Sciatic nerve (tissue), 2 donors: ENCODE results near the gene FARSA. TPM values are rescaled to one million over a fixed set of nuclear protein-coding genes. Genes with fewer than 3 reads are reported as not detected.
"Not testable (repeated sequence)": the region's sequence is repeated elsewhere in the genome, so short reads cannot be mapped to it uniquely, and the experiment has no call there.

ENCODE experiments used
- ATAC-seq: fragments of 200-7000 bp; cut with Tn5 transposase; one replicate; pipeline ENCODE4 v1.9.1; 2020; ENCODE audit warnings: mild to moderate bottlenecking, moderate library complexity
- DNase-seq: peaks from one replicate; pipeline ENCODE4 v3.0.0-alpha.2; 2020; ENCODE audit warnings: low spot score
- intact Hi-C: fragments of 100-400 bp; cut with DNase I; formaldehyde crosslinking; loops from one replicate; pipeline ENCODE4 v1.14.2; 2022
- total RNA-seq: library from RNA; stranded (reverse); fragmentation: NEBNext Ultra II Directional; extraction: Animal tissue kit (Norgen Biotek cat#: 25700); gene quantifications from one replicate; pipeline ENCODE4 v1.2.1, GENCODE V29; 2021
- donor health status: DM: no; HTN: no; CAD: no.
- donor health status: DM: no; HTN: no; CAD: no.

FARSA gene
- total RNA-seq, 1 donor from 2014 or later, result 33.7 TPM

GRCh38 chr19:12940897-12941296, 7.4 kb upstream of the FARSA start:
- intact Hi-C loops, result no loop called here

GRCh38 chr19:12939975-12940423, 6.5 kb upstream of the FARSA start:
- no peak for ATAC-seq
- DNase-seq, result no peak
- intact Hi-C loops, result no loop called here

More at GRCh38 chr19:12940897-12941296, 7.4 kb upstream of the FARSA start:
- DNase-seq (no peak), ATAC-seq (no peak)

GRCh38 chr19:12938779-12939601, 5.5 kb upstream of the FARSA start:
- intact Hi-C loops, result no loop called here

GRCh38 chr19:12937927-12938778, 4.6 kb upstream of the FARSA start, which contains the start of gene CALR:
CALR (plus strand) TSS chr19:12938609; CDS start chr19:12938680, 71 bp downstream.
- DNase-seq, result peak; percentile 100
- peak; percentile 96 for ATAC-seq
- intact Hi-C loops, result no loop called here

More at GRCh38 chr19:12938779-12939601, 5.5 kb upstream of the FARSA start:
- ATAC-seq (peak; percentile 0), DNase-seq (no peak)

GRCh38 chr19:12937093-12937926, 3.8 kb upstream of the FARSA start:
- DNase-seq (no peak), ATAC-seq (no peak)
- intact Hi-C loops, result no loop called here

GRCh38 chr19:12936582-12936981, 3.1 kb upstream of the FARSA start:
- ATAC-seq, result no peak
- intact Hi-C loops, result no loop called here
- DNase-seq, result no peak

- intact Hi-C loops, result no loop called here
- DNase-seq (no peak), ATAC-seq (no peak)
These were observed 1.6 kb upstream of the FARSA start for GRCh38 chr19:12935071-12935470.

GRCh38 chr19:12932392-12933286, 872 bp downstream of the FARSA start:
- no peak for DNase-seq
- ATAC-seq, result no peak
- intact Hi-C loops, result no loop called here

- DNase-seq (no peak), ATAC-seq (no peak)
- intact Hi-C loops, result no loop called here
These were observed 3.4 kb downstream of the FARSA start for GRCh38 chr19:12930002-12930645.

- intact Hi-C loops, result no loop called here
- DNase-seq, result no peak
- no peak for ATAC-seq
These were observed 8.7 kb downstream of the FARSA start for GRCh38 chr19:12924621-12925310.

- no peak for DNase-seq
- intact Hi-C loops, result no loop called here
- no peak for ATAC-seq
These were observed 10.6 kb downstream of the FARSA start for GRCh38 chr19:12922959-12923358.

GRCh38 chr19:12921047-12921446, 12.5 kb downstream of the FARSA start:
- ATAC-seq, result no peak
- intact Hi-C loops, result no loop called here

GRCh38 chr19:12918253-12918652, 15.3 kb downstream of the FARSA start:
- no peak for ATAC-seq
- DNase-seq, result no peak
- intact Hi-C loops, result no loop called here

More at GRCh38 chr19:12921047-12921446, 12.5 kb downstream of the FARSA start:
- DNase-seq, result no peak

- intact Hi-C loops, DNase-seq, ATAC-seq: not testable (repeated sequence)
These were observed 17.7 kb downstream of the FARSA start for GRCh38 chr19:12915860-12916259.

GRCh38 chr19:12913851-12914690, 19.4 kb downstream of the FARSA start:
- intact Hi-C loops, result no loop called here
- DNase-seq, result no peak
- peak; percentile 72 for ATAC-seq

- peak; percentile 82 for DNase-seq
- intact Hi-C loops, result no loop called here
- ATAC-seq, result peak; percentile 84
These were observed 20.4 kb downstream of the FARSA start for GRCh38 chr19:12913011-12913561.
